GM23338 (cell line): ENCODE measurements around the gene ALG14. TPM values are rescaled to one million over a fixed set of nuclear protein-coding genes. Genes with fewer than 3 reads are reported as not detected.

Experiments
- ATAC-seq: fragments of 200-7000 bp; cut with Tn5 transposase; 3 replicates; pipeline ENCODE4 v1.9.1; 2020
- DNase-seq: peaks from one replicate; pipeline ENCODE4 v3.0.0-alpha.2; 2015; ENCODE audit warnings: low spot score
- H2AFZ ChIP-seq: fragments of 200-600 bp; sonication (generic); 2 replicates; pipeline ENCODE4 v1.8.0; 2016; ENCODE audit warnings: antibody characterized with exemption, mild to moderate bottlenecking, moderate library complexity
- H3F3A ChIP-seq: fragments of 200-600 bp; sonication (generic); replicated peaks from 2 replicates; pipeline ENCODE4 v1.8.0; 2017; ENCODE audit warnings: antibody characterized with exemption, mixed run types, low read depth
- H3K27ac ChIP-seq: fragments of 200-600 bp; sonication (generic); 2 replicates; pipeline ENCODE4 v1.6.1; 2016; ENCODE audit warnings: low read depth
- H3K27me3 ChIP-seq: fragments of 200-600 bp; sonication (generic); 2 replicates; pipeline ENCODE4 v1.8.0; 2016; ENCODE audit warnings: mild to moderate bottlenecking, mixed run types, moderate library complexity; ENCODE audit not compliant: insufficient read depth
- H3K36me3 ChIP-seq: fragments of 200-600 bp; sonication (generic); 2 replicates; pipeline ENCODE4 v1.8.0; 2016; ENCODE audit warnings: mild to moderate bottlenecking; ENCODE audit not compliant: insufficient read depth
- H3K4me1 ChIP-seq: fragments of 200-600 bp; sonication (generic); 2 replicates; pipeline ENCODE4 v1.8.0; 2016; ENCODE audit warnings: mild to moderate bottlenecking, moderate library complexity; ENCODE audit not compliant: insufficient read depth
- H3K4me2 ChIP-seq: fragments of 200-600 bp; sonication (generic); 2 replicates; pipeline ENCODE4 v1.7.1; 2017; ENCODE audit warnings: mixed run types
- H3K4me3 ChIP-seq: fragments of 200-600 bp; sonication (generic); 2 replicates; pipeline ENCODE4 v1.6.1; 2016; ENCODE audit warnings: mixed run types
- H3K79me2 ChIP-seq: fragments of 200-600 bp; sonication (generic); replicated peaks from 2 replicates; pipeline ENCODE4 v1.8.0; 2017; ENCODE audit warnings: mild to moderate bottlenecking; ENCODE audit not compliant: insufficient read depth
- H3K9me2 ChIP-seq: fragments of 200-600 bp; sonication (generic); 2 replicates; pipeline ENCODE4 v1.8.0; 2017; ENCODE audit not compliant: insufficient read depth
- H4K20me1 ChIP-seq: fragments of 200-600 bp; sonication (generic); replicated peaks from 2 replicates; pipeline ENCODE4 v1.8.0; 2017; ENCODE audit warnings: mild to moderate bottlenecking; ENCODE audit not compliant: insufficient read depth
- H3K27ac Mint-ChIP-seq: 2 replicates; pipeline ENCODE4 v1.8.0; 2020; ENCODE audit warnings: inconsistent platforms, mild to moderate bottlenecking, moderate library complexity, mixed read lengths
- H3K27me3 Mint-ChIP-seq: 3 replicates; pipeline ENCODE4 v1.8.0; 2022; ENCODE audit warnings: low read depth, mild to moderate bottlenecking, moderate library complexity, mixed read lengths, inconsistent platforms; ENCODE audit not compliant: insufficient read depth, poor library complexity
- H3K36me3 Mint-ChIP-seq: 3 replicates; pipeline ENCODE4 v1.8.0; 2021; ENCODE audit warnings: low read depth, mild to moderate bottlenecking, inconsistent platforms, moderate library complexity, mixed read lengths
- H3K4me1 Mint-ChIP-seq: 3 replicates; pipeline ENCODE4 v1.8.0; 2020; ENCODE audit warnings: mild to moderate bottlenecking, inconsistent platforms, mixed read lengths
- H3K4me3 Mint-ChIP-seq: 3 replicates; pipeline ENCODE4 v1.8.0; 2021; ENCODE audit warnings: moderate library complexity, mild to moderate bottlenecking, inconsistent platforms, mixed read lengths
- H3K9me3 Mint-ChIP-seq: 3 replicates; pipeline ENCODE4 v1.8.0; 2020; ENCODE audit warnings: moderate library complexity, mild to moderate bottlenecking, inconsistent platforms, mixed read lengths
- CREB1 ChIP-seq: fragments of 250-450 bp; sonication (Bioruptor Pico); IDR thresholded peaks from 2 replicates; pipeline ENCODE4 v1.5.0; 2020; ENCODE audit warnings: low read depth, mild to moderate bottlenecking, moderate library complexity
- CTCF ChIP-seq, 2 experiments: fragments of 200-600 bp in 1 of 2; sonication (generic) in 1 of 2; conservative IDR thresholded peaks; 2 replicates each; pipeline versions ENCODE4 v1.5.1 to v1.6.1; 2016 to 2017; ENCODE audit warnings: antibody characterized with exemption in 2 of 2, low read depth in 2 of 2, mild to moderate bottlenecking in 2 of 2, moderate library complexity in 1 of 2
- EZH2 ChIP-seq: fragments of 200-600 bp; sonication (generic); IDR thresholded peaks from one replicate; pipeline ENCODE4 v1.8.0; 2017; ENCODE audit warnings: antibody characterized with exemption, mild to moderate bottlenecking, low read depth; ENCODE audit not compliant: unreplicated experiment
- EZH2phosphoT487 ChIP-seq: fragments of 200-600 bp; sonication (generic); IDR thresholded peaks from one replicate; pipeline ENCODE4 v1.8.1; 2018; ENCODE audit warnings: antibody characterized with exemption; ENCODE audit not compliant: unreplicated experiment
- JUNB ChIP-seq: IDR thresholded peaks from one replicate; pipeline ENCODE4 v1.6.1; 2016; ENCODE audit warnings: antibody characterized with exemption; ENCODE audit not compliant: unreplicated experiment
- NANOG ChIP-seq: IDR thresholded peaks from 2 replicates; pipeline ENCODE4 v1.6.1; 2016; ENCODE audit warnings: antibody characterized with exemption, borderline replicate concordance
- POLR2AphosphoS5 ChIP-seq: IDR thresholded peaks from 2 replicates; pipeline ENCODE4 v1.6.1; 2016; ENCODE audit warnings: antibody characterized with exemption, low read depth
- STAT1 ChIP-seq: IDR thresholded peaks from one replicate; pipeline ENCODE4 v1.6.1; 2016; ENCODE audit warnings: antibody characterized with exemption; ENCODE audit not compliant: unreplicated experiment
- ZNF114 ChIP-seq: fragments of 250-450 bp; sonication (Bioruptor Pico); IDR thresholded peaks from 2 replicates; pipeline ENCODE4 v1.5.0; 2020; ENCODE audit warnings: mild to moderate bottlenecking, moderate library complexity
- ZNF331 ChIP-seq: fragments of 250-450 bp; sonication (Bioruptor Pico); IDR thresholded peaks from 2 replicates; pipeline ENCODE4 v1.5.0; 2020; ENCODE audit warnings: low read depth, mild to moderate bottlenecking, moderate library complexity
- ZNF462 ChIP-seq: fragments of 250-450 bp; sonication (Bioruptor Pico); IDR thresholded peaks from 2 replicates; pipeline ENCODE4 v1.5.0; 2020; ENCODE audit warnings: mild to moderate bottlenecking, moderate library complexity
- polyA plus RNA-seq: library from polyadenylated mRNA; unstranded; fragments of >200 nt; fragmentation: Nextera tagmentation; extraction: Ambion mirVana; gene quantifications from 2 replicates; pipeline ENCODE4 v1.2.1, GENCODE V29; 2016
- total RNA-seq: library from RNA; depleted of rRNA; stranded (reverse); fragments of >200 nt; shearing (Covaris generic); gene quantifications from 2 replicates; pipeline ENCODE4 v1.2.3, GENCODE V29; 2014
- TF ChIP-seq, protein P1 (sequence below): IDR thresholded peaks from one replicate; pipeline ENCODE4 v1.6.1; 2018; ENCODE audit warnings: antibody characterized with exemption; ENCODE audit not compliant: unreplicated experiment
- TF ChIP-seq, protein P2 (sequence below): IDR thresholded peaks from 2 replicates; pipeline ENCODE4 v1.6.1; 2016; ENCODE audit warnings: antibody characterized with exemption

Gene ALG14
- total and polyA plus RNA-seq, 2 experiments from 2014 or later = 0.42 to 2.8 TPM

- TF ChIP-seq ZNF462 (CRISPR knock-in tag) = no peak
- TF ChIP-seq JUNB = no peak
- no peak for TF ChIP-seq CTCF (conservative IDR thresholded peaks at IDR 0.05; ENCODE audit: low read depth in 2 of 2)
- TF ChIP-seq, protein P1, sequence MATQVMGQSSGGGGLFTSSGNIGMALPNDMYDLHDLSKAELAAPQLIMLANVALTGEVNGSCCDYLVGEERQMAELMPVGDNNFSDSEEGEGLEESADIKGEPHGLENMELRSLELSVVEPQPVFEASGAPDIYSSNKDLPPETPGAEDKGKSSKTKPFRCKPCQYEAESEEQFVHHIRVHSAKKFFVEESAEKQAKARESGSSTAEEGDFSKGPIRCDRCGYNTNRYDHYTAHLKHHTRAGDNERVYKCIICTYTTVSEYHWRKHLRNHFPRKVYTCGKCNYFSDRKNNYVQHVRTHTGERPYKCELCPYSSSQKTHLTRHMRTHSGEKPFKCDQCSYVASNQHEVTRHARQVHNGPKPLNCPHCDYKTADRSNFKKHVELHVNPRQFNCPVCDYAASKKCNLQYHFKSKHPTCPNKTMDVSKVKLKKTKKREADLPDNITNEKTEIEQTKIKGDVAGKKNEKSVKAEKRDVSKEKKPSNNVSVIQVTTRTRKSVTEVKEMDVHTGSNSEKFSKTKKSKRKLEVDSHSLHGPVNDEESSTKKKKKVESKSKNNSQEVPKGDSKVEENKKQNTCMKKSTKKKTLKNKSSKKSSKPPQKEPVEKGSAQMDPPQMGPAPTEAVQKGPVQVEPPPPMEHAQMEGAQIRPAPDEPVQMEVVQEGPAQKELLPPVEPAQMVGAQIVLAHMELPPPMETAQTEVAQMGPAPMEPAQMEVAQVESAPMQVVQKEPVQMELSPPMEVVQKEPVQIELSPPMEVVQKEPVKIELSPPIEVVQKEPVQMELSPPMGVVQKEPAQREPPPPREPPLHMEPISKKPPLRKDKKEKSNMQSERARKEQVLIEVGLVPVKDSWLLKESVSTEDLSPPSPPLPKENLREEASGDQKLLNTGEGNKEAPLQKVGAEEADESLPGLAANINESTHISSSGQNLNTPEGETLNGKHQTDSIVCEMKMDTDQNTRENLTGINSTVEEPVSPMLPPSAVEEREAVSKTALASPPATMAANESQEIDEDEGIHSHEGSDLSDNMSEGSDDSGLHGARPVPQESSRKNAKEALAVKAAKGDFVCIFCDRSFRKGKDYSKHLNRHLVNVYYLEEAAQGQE = no peak
- no peak for TF ChIP-seq ZNF331 (CRISPR knock-in tag)
- TF ChIP-seq, protein P2, sequence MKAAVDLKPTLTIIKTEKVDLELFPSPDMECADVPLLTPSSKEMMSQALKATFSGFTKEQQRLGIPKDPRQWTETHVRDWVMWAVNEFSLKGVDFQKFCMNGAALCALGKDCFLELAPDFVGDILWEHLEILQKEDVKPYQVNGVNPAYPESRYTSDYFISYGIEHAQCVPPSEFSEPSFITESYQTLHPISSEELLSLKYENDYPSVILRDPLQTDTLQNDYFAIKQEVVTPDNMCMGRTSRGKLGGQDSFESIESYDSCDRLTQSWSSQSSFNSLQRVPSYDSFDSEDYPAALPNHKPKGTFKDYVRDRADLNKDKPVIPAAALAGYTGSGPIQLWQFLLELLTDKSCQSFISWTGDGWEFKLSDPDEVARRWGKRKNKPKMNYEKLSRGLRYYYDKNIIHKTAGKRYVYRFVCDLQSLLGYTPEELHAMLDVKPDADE = no peak
- no peak for TF ChIP-seq CREB1 (CRISPR knock-in tag)
- TF ChIP-seq EZH2 = no peak
- TF ChIP-seq EZH2phosphoT487 = no peak
- no peak for TF ChIP-seq STAT1
- TF ChIP-seq NANOG = no peak
- no peak for TF ChIP-seq ZNF114 (CRISPR knock-in tag)
- no peak for TF ChIP-seq POLR2AphosphoS5
- no peaks in the 10 kb centered on the region for H3K9me2 ChIP-seq
- H3K79me2 ChIP-seq = no peaks in the 10 kb centered on the region
- no peaks in the 10 kb centered on the region for H3K27me3 ChIP-seq
- ATAC-seq = no peak
- no peaks in the 10 kb centered on the region for H3K9me3 Mint-ChIP-seq
- H2AFZ ChIP-seq = no peak overlapping the region
- H3K4me1 Mint-ChIP-seq = no peaks in the 10 kb centered on the region
- H3K27me3 Mint-ChIP-seq = peaks cover 2% of the 10 kb centered on the region
- no peaks in the 10 kb centered on the region for H3K36me3 Mint-ChIP-seq
- H4K20me1 ChIP-seq = no peaks in the 10 kb centered on the region
- no peak for DNase-seq
- H3K27ac ChIP-seq = no peak overlapping the region
- no peaks in the 10 kb centered on the region for H3F3A ChIP-seq
- H3K4me2 ChIP-seq = no peak overlapping the region
- no peaks in the 10 kb centered on the region for H3K4me1 ChIP-seq
- no peaks in the 10 kb centered on the region for H3K36me3 ChIP-seq
- no peak overlapping the region for H3K4me3 Mint-ChIP-seq
- H3K4me3 ChIP-seq = no peak overlapping the region
- H3K27ac Mint-ChIP-seq = peak overlapping the region; percentile 36; the same call in 1 of the 2 replicates
Measured at GRCh38 chr1:94980582-94981574, 91.9 kb downstream of the ALG14 start.
